Stimulated activated CD8-positive, alpha-beta memory T cell treated with anti-CD3 and anti-CD28 coated beads, Interleukin-7, amount 100 ng/mL, for 1 hour (primary cell): Measurements from ENCODE around the gene DAB2IP.

Experiments
- DNase-seq, 2 donors: peaks; one replicate each; pipeline ENCODE4 v3.0.0-alpha.2; 2020; ENCODE audit warnings: low read depth in 2 of 2

The DAB2IP gene

GRCh38 chr9:121663591-121663990 is 12.2 kb downstream of the DAB2IP start:
- no peak for DNase-seq

- no peak for DNase-seq
Observed at GRCh38 chr9:121666294-121666693, 14.9 kb downstream of the DAB2IP start.

- DNase-seq, result no peak
Observed at GRCh38 chr9:121667214-121667613, 15.8 kb downstream of the DAB2IP start.

GRCh38 chr9:121667890-121668289 is 16.5 kb downstream of the DAB2IP start:
- DNase-seq, result no peak

- DNase-seq, result no peak
Observed at GRCh38 chr9:121670431-121670830, 19.0 kb downstream of the DAB2IP start.

GRCh38 chr9:121671612-121672155 is 20.2 kb downstream of the DAB2IP start:
- no peak for DNase-seq

GRCh38 chr9:121672213-121672612 is 20.8 kb downstream of the DAB2IP start:
- DNase-seq, result no peak

GRCh38 chr9:121672986-121673385 is 21.6 kb downstream of the DAB2IP start:
- no peak for DNase-seq

GRCh38 chr9:121673576-121673975 is 22.1 kb downstream of the DAB2IP start:
- DNase-seq, result no peak

GRCh38 chr9:121674017-121674416 is 22.6 kb downstream of the DAB2IP start:
- no peak for DNase-seq

GRCh38 chr9:121674952-121675351 is 23.5 kb downstream of the DAB2IP start:
- DNase-seq, result no peak

GRCh38 chr9:121675381-121675780 is 23.9 kb downstream of the DAB2IP start:
- no peak for DNase-seq

- no peak for DNase-seq
Observed at GRCh38 chr9:121675969-121676822, 24.8 kb downstream of the DAB2IP start.

- no peak for DNase-seq
Observed at GRCh38 chr9:121676926-121677325, 25.5 kb downstream of the DAB2IP start.

- DNase-seq, result no peak
Observed at GRCh38 chr9:121678501-121679022, 27.1 kb downstream of the DAB2IP start.

GRCh38 chr9:121679901-121680635 is 28.6 kb downstream of the DAB2IP start:
- DNase-seq, result no peak

GRCh38 chr9:121681404-121681803 is 30.0 kb downstream of the DAB2IP start:
- no peak for DNase-seq

GRCh38 chr9:121682201-121682600 is 30.8 kb downstream of the DAB2IP start:
- no peak for DNase-seq

GRCh38 chr9:121682926-121683515 is 31.6 kb downstream of the DAB2IP start:
- DNase-seq, result no peak

GRCh38 chr9:121683652-121684051 is 32.2 kb downstream of the DAB2IP start:
- no peak for DNase-seq

GRCh38 chr9:121684381-121685145 is 33.1 kb downstream of the DAB2IP start:
- no peak for DNase-seq
